Skeletal muscle tissue (tissue), 4 donors: ENCODE data around the gene EGFL7. TPM values are rescaled to one million over a fixed set of nuclear protein-coding genes. Genes with fewer than 3 reads are reported as not detected.

Source experiments
- H3K27ac ChIP-seq: one replicate; pipeline ENCODE4 v1.7.0; 2013; ENCODE audit warnings: mild to moderate bottlenecking, low read depth, low read length, inconsistent platforms
- H3K27me3 ChIP-seq, 3 donors: one replicate each; pipeline ENCODE4 v1.7.0; 2013; ENCODE audit warnings: low read length in 3 of 3; ENCODE audit not compliant: control insufficient read depth in 3 of 3, insufficient read depth in 3 of 3
- H3K36me3 ChIP-seq, 3 donors: one replicate each; pipeline ENCODE4 v1.7.0; 2013; ENCODE audit warnings: low read length in 3 of 3; ENCODE audit not compliant: control insufficient read depth in 3 of 3, insufficient read depth in 3 of 3
- H3K4me1 ChIP-seq, 3 donors: one replicate each; pipeline ENCODE4 v1.7.0; 2013; ENCODE audit warnings: low read length in 3 of 3, mild to moderate bottlenecking in 3 of 3; ENCODE audit not compliant: control insufficient read depth in 3 of 3, insufficient read depth in 3 of 3
- H3K4me3 ChIP-seq, 3 donors: one replicate each; pipeline ENCODE4 v1.7.0; 2013; ENCODE audit warnings: low read length in 3 of 3
- H3K9ac ChIP-seq, 3 donors: one replicate each; pipeline ENCODE4 v1.7.0; 2013; ENCODE audit warnings: low read length in 3 of 3, mild to moderate bottlenecking in 3 of 3, moderate library complexity in 2 of 3, low read depth in 1 of 3
- H3K9me3 ChIP-seq, 3 donors: one replicate each; pipeline ENCODE4 v1.7.0; 2013; ENCODE audit warnings: low read length in 3 of 3; ENCODE audit not compliant: control insufficient read depth in 3 of 3
- total RNA-seq: library from RNA; depleted of rRNA; stranded (reverse); fragments of >200 nt; gene quantifications from one replicate; pipeline ENCODE4 v1.2.3, GENCODE V29; 2014
- donor health status: Osteomylitis.

EGFL7 gene
- 51.7 TPM for total RNA-seq

- H3K9me3 ChIP-seq: no peaks in the 10 kb centered on the region
- peaks cover 25 to 35% (median 31%) of the 10 kb centered on the region in 3 donors for H3K27me3 ChIP-seq
- H3K9ac ChIP-seq: peak within 1 kb of the TSS; percentile 23 to 83 (median 70)
- peak within 1 kb of the TSS; percentile 56 to 69 (median 66) for H3K4me3 ChIP-seq
- H3K27ac ChIP-seq: peak within 1 kb of the TSS; percentile 74
- H3K4me1 ChIP-seq: peaks cover 4 to 12% (median 11%) of the 10 kb centered on the region in 3 donors
- H3K36me3 ChIP-seq: peaks cover 0 to 16% (median 4%) of the 10 kb centered on the region in 3 donors
Observed at GRCh38 chr9:136662656-136663581, at the start of gene EGFL7. Gene EGFL7, plus strand, starts transcription at chr9:136662916. Its CDS starts 5,367 bp downstream, at chr9:136668283.

DNA sequence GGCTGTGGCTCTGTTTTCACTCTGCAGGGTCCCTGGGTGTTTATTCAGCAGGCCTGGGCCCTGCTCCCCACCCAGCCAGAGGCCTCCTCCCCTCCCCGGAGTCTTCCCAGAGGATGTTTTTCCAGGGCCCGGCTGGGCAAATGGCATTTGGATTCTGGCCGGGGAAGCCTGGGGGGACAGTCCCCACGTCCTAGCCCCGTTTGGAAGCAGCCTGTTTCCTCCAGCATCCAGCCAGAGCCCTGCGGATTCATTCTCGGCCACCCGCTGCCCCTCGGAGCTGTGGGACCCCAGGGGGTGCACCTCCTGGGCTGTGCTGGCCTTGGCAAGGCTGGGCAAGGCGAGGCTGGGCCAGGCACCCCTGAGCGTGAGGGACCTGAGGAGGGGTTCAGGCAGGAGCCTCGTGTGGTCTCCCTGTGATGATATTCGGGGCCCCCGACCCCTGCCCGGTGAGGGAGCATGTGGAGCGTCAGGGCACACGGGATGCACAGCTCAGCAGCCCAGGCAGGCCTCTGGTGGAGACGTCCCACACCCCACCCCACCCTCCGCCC, 48.8 kb upstream of the EGFL7 start:
- Histone ChIP-seq H3K36me3 (no peaks in the 10 kb centered on the region), H3K4me3 (no peak overlapping the region), H3K27ac (peak overlapping the region; percentile 58), H3K9ac (no peak overlapping the region), H3K4me1 (peaks cover 5 to 12% (median 5%) of the 10 kb centered on the region in 3 donors), H3K9me3 (no peaks in the 10 kb centered on the region), H3K27me3 (peaks cover 0 to 12% (median 10%) of the 10 kb centered on the region in 3 donors)

DNA sequence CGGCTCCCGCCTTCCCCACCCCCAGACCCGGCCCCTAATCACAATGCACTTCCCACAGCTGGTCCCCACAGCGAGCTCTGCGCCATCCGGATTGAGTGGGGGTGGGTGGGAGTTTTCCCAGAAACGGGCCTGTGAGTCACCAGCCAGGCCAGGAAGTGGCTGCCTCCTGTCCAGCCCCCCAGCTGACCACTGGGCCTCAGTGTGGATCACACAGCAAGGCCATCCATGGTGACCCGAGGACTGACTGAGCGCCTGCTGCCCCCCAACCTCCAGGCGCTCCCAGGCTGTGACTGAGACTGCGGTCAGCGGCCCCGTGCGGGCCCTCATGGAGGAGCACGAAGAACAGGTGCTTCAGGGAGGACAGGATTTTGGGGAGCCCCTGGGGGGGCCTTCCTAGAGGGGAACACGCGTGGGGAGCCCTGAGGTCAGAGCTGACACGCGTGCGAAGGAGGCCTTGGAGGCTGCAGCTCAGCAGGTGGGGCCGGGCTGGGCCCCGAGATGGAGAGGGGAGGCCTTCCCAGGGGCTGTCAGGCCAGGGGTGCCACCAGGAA, 48.3 kb upstream of the EGFL7 start:
- H3K27ac ChIP-seq: peak overlapping the region; percentile 56
- H3K36me3 ChIP-seq: no peaks in the 10 kb centered on the region
- peaks cover 0 to 12% (median 10%) of the 10 kb centered on the region in 3 donors for H3K27me3 ChIP-seq
- H3K4me1 ChIP-seq: peaks cover 5 to 11% (median 9%) of the 10 kb centered on the region in 3 donors
- H3K4me3 ChIP-seq: no peak overlapping the region
- no peaks in the 10 kb centered on the region for H3K9me3 ChIP-seq
- no peak overlapping the region for H3K9ac ChIP-seq

- Histone ChIP-seq H3K27ac (peak overlapping the region; percentile 56), H3K9me3 (no peaks in the 10 kb centered on the region), H3K4me3 (no peak overlapping the region), H3K27me3 (peaks cover 0 to 5% (median 5%) of the 10 kb centered on the region in 3 donors), H3K4me1 (peaks cover 5 to 12% (median 9%) of the 10 kb centered on the region in 3 donors), H3K9ac (no peak overlapping the region), H3K36me3 (no peaks in the 10 kb centered on the region)
Observed at GRCh38 chr9:136614967-136615623, 47.6 kb upstream of the EGFL7 start.

- H3K4me1 ChIP-seq: peaks cover 5 to 12% (median 9%) of the 10 kb centered on the region in 3 donors
- H3K27ac ChIP-seq: no peak overlapping the region
Observed at GRCh38 chr9:136615631-136616306, 46.9 kb upstream of the EGFL7 start.

DNA sequence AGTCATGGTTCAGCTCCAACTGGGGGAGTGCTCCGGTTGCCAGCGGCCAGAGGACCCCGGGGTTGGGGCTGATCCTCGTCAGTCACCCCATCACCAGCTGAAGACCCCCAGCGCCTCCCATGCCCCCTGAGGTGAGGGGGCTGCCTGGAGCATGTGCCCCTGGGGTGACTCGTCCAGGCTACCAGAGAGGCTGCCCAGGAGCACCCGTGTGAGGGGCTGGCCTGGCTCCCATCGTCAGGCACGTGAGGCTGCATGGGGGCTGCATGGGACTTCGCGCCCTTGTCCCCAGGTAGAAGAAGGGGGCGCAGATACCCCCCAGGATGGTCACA, 46.4 kb upstream of the EGFL7 start:
- no peak overlapping the region for H3K27ac ChIP-seq
- peaks cover 0 to 5% (median 3%) of the 10 kb centered on the region in 3 donors for H3K27me3 ChIP-seq
- H3K9ac ChIP-seq: no peak overlapping the region
- H3K4me3 ChIP-seq: no peak overlapping the region
- H3K36me3 ChIP-seq: no peaks in the 10 kb centered on the region
- H3K4me1 ChIP-seq: peaks cover 5 to 12% (median 9%) of the 10 kb centered on the region in 3 donors
- H3K9me3 ChIP-seq: no peaks in the 10 kb centered on the region

More at GRCh38 chr9:136615631-136616306, 46.9 kb upstream of the EGFL7 start:
- Histone ChIP-seq H3K36me3 (no peaks in the 10 kb centered on the region), H3K27me3 (peaks cover 0 to 5% (median 5%) of the 10 kb centered on the region in 3 donors), H3K9ac (no peak overlapping the region), H3K4me3 (no peak overlapping the region), H3K9me3 (no peaks in the 10 kb centered on the region)

GRCh38 chr9:136616948-136617695, 45.6 kb upstream of the EGFL7 start:
- no peaks in the 10 kb centered on the region for H3K27me3 ChIP-seq
- peaks cover 5 to 12% (median 9%) of the 10 kb centered on the region in 3 donors for H3K4me1 ChIP-seq
- H3K9ac ChIP-seq: no peak overlapping the region
- no peaks in the 10 kb centered on the region for H3K36me3 ChIP-seq
- H3K9me3 ChIP-seq: no peaks in the 10 kb centered on the region
- no peak overlapping the region for H3K4me3 ChIP-seq
- H3K27ac ChIP-seq: no peak overlapping the region

- no peak overlapping the region for H3K4me3 ChIP-seq
- H3K36me3 ChIP-seq: no peaks in the 10 kb centered on the region
- H3K27ac ChIP-seq: no peak overlapping the region
- no peaks in the 10 kb centered on the region for H3K9me3 ChIP-seq
- no peak overlapping the region for H3K9ac ChIP-seq
- H3K27me3 ChIP-seq: no peaks in the 10 kb centered on the region
- H3K4me1 ChIP-seq: peaks cover 5 to 11% (median 9%) of the 10 kb centered on the region in 3 donors
Observed at GRCh38 chr9:136617746-136618579, 44.8 kb upstream of the EGFL7 start.
